ENCODE data around the gene DMD. TPM values are rescaled to one million over a fixed set of nuclear protein-coding genes. Genes with fewer than 3 reads are reported as not detected.

The DMD gene
- total and polyA plus RNA-seq, 2 donors (not counting 1 experiment from before 2014, with no cell fraction given), result 5.1 to 7.2 TPM

- H3K9me3 ChIP-seq (ENCODE audit: control insufficient read depth, insufficient read depth, low read depth, low read length), result no peaks in the 10 kb centered on the region
- H3K4me2 ChIP-seq (ENCODE audit: extremely low read depth, insufficient read depth, low read length), result peak overlapping the region; percentile 80
- H3K27ac ChIP-seq (ENCODE audit: insufficient read depth, low read length), result peak overlapping the region; percentile 27
- TF ChIP-seq CTCF (conservative IDR thresholded peaks at IDR 0.05 in 1 of 2, IDR thresholded peaks at IDR 0.05 in 1 of 2; ENCODE audit: low read depth in 1 of 2, low read length in 2 of 2) (no peak), EZH2 (IDR thresholded peaks at IDR 0.05; ENCODE audit: low read length, missing control alignments) (no peak)
- no peaks in the 10 kb centered on the region for H3K4me1 ChIP-seq (ENCODE audit: control insufficient read depth, extremely low read depth, insufficient read depth, low read length)
- no peak overlapping the region for H2AFZ ChIP-seq (ENCODE audit: low read length)
- H3K4me3 ChIP-seq (replicated peaks in 1 of 4; ENCODE audit: control extremely low read depth in 1 of 4, insufficient read depth in 1 of 4, low read depth in 3 of 4, low read length in 4 of 4), result peak overlapping the region in 2 of 4 experiments; percentile 33 to 38
- no peaks in the 10 kb centered on the region for H3K36me3 ChIP-seq (ENCODE audit: control insufficient read depth, insufficient read depth, low read length)
- no peak overlapping the region for H3K9ac ChIP-seq (ENCODE audit: insufficient read depth, low read length)
- H3K27me3 ChIP-seq (ENCODE audit: control insufficient read depth, insufficient read depth, low read length), result no peaks in the 10 kb centered on the region
- peak; percentile 3 to 39 for DNase-seq (ENCODE audit: low read depth in 2 of 2)
- H3K79me2 ChIP-seq (ENCODE audit: control insufficient read depth, insufficient read depth, low read length), result no peaks in the 10 kb centered on the region
- H4K20me1 ChIP-seq (ENCODE audit: control insufficient read depth, extremely low read depth, insufficient read depth, low read length), result no peaks in the 10 kb centered on the region
Observed at GRCh38 chrX:33194876-33195433, 16.4 kb downstream of the DMD start.

- no peaks in the 10 kb centered on the region for H3K4me1 ChIP-seq (ENCODE audit: control insufficient read depth, extremely low read depth, insufficient read depth, low read length)
- no peak overlapping the region for H2AFZ ChIP-seq (ENCODE audit: low read length)
- H3K4me3 ChIP-seq (replicated peaks in 1 of 4; ENCODE audit: control extremely low read depth in 1 of 4, insufficient read depth in 1 of 4, low read depth in 3 of 4, low read length in 4 of 4), result no peak overlapping the region
- no peaks in the 10 kb centered on the region for H4K20me1 ChIP-seq (ENCODE audit: control insufficient read depth, extremely low read depth, insufficient read depth, low read length)
- H3K36me3 ChIP-seq (ENCODE audit: control insufficient read depth, insufficient read depth, low read length), result no peaks in the 10 kb centered on the region
- H3K79me2 ChIP-seq (ENCODE audit: control insufficient read depth, insufficient read depth, low read length), result no peaks in the 10 kb centered on the region
- no peak overlapping the region for H3K9ac ChIP-seq (ENCODE audit: insufficient read depth, low read length)
- DNase-seq (ENCODE audit: low read depth in 2 of 2), result no peak
- H3K27ac ChIP-seq (ENCODE audit: insufficient read depth, low read length), result no peak overlapping the region
- H3K4me2 ChIP-seq (ENCODE audit: extremely low read depth, insufficient read depth, low read length), result no peak overlapping the region
- H3K9me3 ChIP-seq (ENCODE audit: control insufficient read depth, insufficient read depth, low read depth, low read length), result no peaks in the 10 kb centered on the region
- H3K27me3 ChIP-seq (ENCODE audit: control insufficient read depth, insufficient read depth, low read length), result no peaks in the 10 kb centered on the region
- TF ChIP-seq CTCF (conservative IDR thresholded peaks at IDR 0.05 in 1 of 2, IDR thresholded peaks at IDR 0.05 in 1 of 2; ENCODE audit: low read depth in 1 of 2, low read length in 2 of 2), result no peak
- no peak for TF ChIP-seq EZH2 (IDR thresholded peaks at IDR 0.05; ENCODE audit: low read length, missing control alignments)
Observed at GRCh38 chrX:33194289-33194688, 17.1 kb downstream of the DMD start.

GRCh38 chrX:33190016-33190415 is 21.3 kb downstream of the DMD start:
- Histone ChIP-seq H3K79me2 (ENCODE audit: control insufficient read depth, insufficient read depth, low read length) (no peaks in the 10 kb centered on the region), H3K9ac (ENCODE audit: insufficient read depth, low read length) (no peak overlapping the region), H3K4me2 (ENCODE audit: extremely low read depth, insufficient read depth, low read length) (no peak overlapping the region), H3K4me1 (ENCODE audit: control insufficient read depth, extremely low read depth, insufficient read depth, low read length) (no peaks in the 10 kb centered on the region), H3K36me3 (ENCODE audit: control insufficient read depth, insufficient read depth, low read length) (no peaks in the 10 kb centered on the region), H3K4me3 (replicated peaks in 1 of 4; ENCODE audit: control extremely low read depth in 1 of 4, insufficient read depth in 1 of 4, low read depth in 3 of 4, low read length in 4 of 4) (no peak overlapping the region), H4K20me1 (ENCODE audit: control insufficient read depth, extremely low read depth, insufficient read depth, low read length) (no peaks in the 10 kb centered on the region), H3K9me3 (ENCODE audit: control insufficient read depth, insufficient read depth, low read depth, low read length) (no peaks in the 10 kb centered on the region), H3K27me3 (ENCODE audit: control insufficient read depth, insufficient read depth, low read length) (no peaks in the 10 kb centered on the region), H2AFZ (ENCODE audit: low read length) (no peak overlapping the region), H3K27ac (ENCODE audit: insufficient read depth, low read length) (no peak overlapping the region)
- TF ChIP-seq CTCF (conservative IDR thresholded peaks at IDR 0.05 in 1 of 2, IDR thresholded peaks at IDR 0.05 in 1 of 2; ENCODE audit: low read depth in 1 of 2, low read length in 2 of 2) (no peak), EZH2 (IDR thresholded peaks at IDR 0.05; ENCODE audit: low read length, missing control alignments) (no peak)
- peak in 1 of 2 donors; percentile 24 for DNase-seq (ENCODE audit: low read depth in 2 of 2)
